SK-N-SH treated with all-trans-retinoic acid at 6 μM for 48 hours (cell line): ENCODE measurements around the gene SLC17A2.

Source experiments
- ATAC-seq: fragments of 200-7000 bp; cut with Tn5 transposase; 3 replicates; pipeline ENCODE4 v1.9.1; 2020; ENCODE audit warnings: mild to moderate bottlenecking, moderate library complexity
- ARNTL ChIP-seq: fragments of 450-650 bp; formaldehyde crosslinking; IDR thresholded peaks from 2 replicates; pipeline ENCODE4 v1.5.0; 2020; ENCODE audit warnings: low read depth, mild to moderate bottlenecking, moderate library complexity, borderline replicate concordance
- CREB5 ChIP-seq: fragments of 250-450 bp; sonication (Bioruptor Pico); IDR thresholded peaks from 2 replicates; pipeline ENCODE4 v1.5.1; 2020; ENCODE audit warnings: low read depth, mild to moderate bottlenecking, moderate library complexity
- CSDC2 ChIP-seq: fragments of 250-450 bp; sonication (Bioruptor Pico); IDR thresholded peaks from 2 replicates; pipeline ENCODE4 v1.5.0; 2020; ENCODE audit warnings: mild to moderate bottlenecking, moderate library complexity
- CSRNP3 ChIP-seq: fragments of 250-450 bp; sonication (Bioruptor Pico); IDR thresholded peaks from 2 replicates; pipeline ENCODE4 v1.5.1; 2021; ENCODE audit warnings: mild to moderate bottlenecking, moderate library complexity
- ESRRG ChIP-seq: fragments of 250-450 bp; sonication (Bioruptor Pico); IDR thresholded peaks from 2 replicates; pipeline ENCODE4 v1.6.1; 2021; ENCODE audit warnings: mild to moderate bottlenecking
- GLIS3 ChIP-seq: fragments of 250-450 bp; sonication (Bioruptor Pico); IDR thresholded peaks from 2 replicates; pipeline ENCODE4 v1.5.0; 2020; ENCODE audit warnings: mild to moderate bottlenecking, moderate library complexity
- ISL1 ChIP-seq: fragments of 250-450 bp; sonication (Bioruptor Pico); IDR thresholded peaks from 2 replicates; pipeline ENCODE4 v2.1.2; 2022; ENCODE audit warnings: mild to moderate bottlenecking, moderate library complexity
- OSR1 ChIP-seq: fragments of 250-450 bp; sonication (Bioruptor Pico); IDR thresholded peaks from 2 replicates; pipeline ENCODE4 v1.8.0; 2022; ENCODE audit warnings: moderate library complexity, mild to moderate bottlenecking, inconsistent platforms
- PATZ1 ChIP-seq: fragments of 250-450 bp; sonication (Bioruptor Pico); IDR thresholded peaks from 2 replicates; pipeline ENCODE4 v1.8.0; 2020; ENCODE audit warnings: mild to moderate bottlenecking, moderate library complexity, borderline replicate concordance
- POU6F1 ChIP-seq: fragments of 250-450 bp; sonication (Bioruptor Pico); IDR thresholded peaks from 2 replicates; pipeline ENCODE4 v1.8.0; 2021; ENCODE audit warnings: low read depth, mild to moderate bottlenecking, moderate library complexity, borderline replicate concordance
- PPARA ChIP-seq: fragments of 250-450 bp; sonication (Bioruptor Pico); IDR thresholded peaks from 2 replicates; pipeline ENCODE4 v1.5.0; 2020; ENCODE audit warnings: mild to moderate bottlenecking, borderline replicate concordance
- RARB ChIP-seq: fragments of 250-450 bp; sonication (Bioruptor Pico); IDR thresholded peaks from 2 replicates; pipeline ENCODE4 v1.8.0; 2021; ENCODE audit warnings: mild to moderate bottlenecking, moderate library complexity
- SNAI2 ChIP-seq: fragments of 250-450 bp; sonication (Bioruptor Pico); IDR thresholded peaks from 2 replicates; pipeline ENCODE4 v1.5.0; 2020; ENCODE audit warnings: mild to moderate bottlenecking, moderate library complexity
- TCF4 ChIP-seq: fragments of 250-450 bp; sonication (Bioruptor Pico); IDR thresholded peaks from 2 replicates; pipeline ENCODE4 v1.8.0; 2021; ENCODE audit warnings: mild to moderate bottlenecking, moderate library complexity, borderline replicate concordance
- TSHZ2 ChIP-seq: fragments of 250-450 bp; sonication (Bioruptor Pico); IDR thresholded peaks from 2 replicates; pipeline ENCODE4 v1.5.0; 2020; ENCODE audit warnings: mild to moderate bottlenecking, moderate library complexity
- ZFP3 ChIP-seq: fragments of 250-450 bp; sonication (Bioruptor Pico); IDR thresholded peaks from 2 replicates; pipeline ENCODE4 v1.5.0; 2020; ENCODE audit warnings: mild to moderate bottlenecking, moderate library complexity
- ZFP30 ChIP-seq: fragments of 450-650 bp; formaldehyde crosslinking; IDR thresholded peaks from 2 replicates; pipeline ENCODE4 v1.5.0; 2022; ENCODE audit warnings: mild to moderate bottlenecking, moderate library complexity
- ZNF565 ChIP-seq: fragments of 450-650 bp; formaldehyde crosslinking; conservative IDR thresholded peaks from 2 replicates; pipeline ENCODE4 v1.5.0; 2020; ENCODE audit warnings: low read depth, mild to moderate bottlenecking, moderate library complexity
- ZNF70 ChIP-seq: fragments of 450-650 bp; formaldehyde crosslinking; IDR thresholded peaks from 2 replicates; pipeline ENCODE4 v1.5.0; 2020; ENCODE audit warnings: mild to moderate bottlenecking, moderate library complexity
- ZNF8 ChIP-seq: fragments of 450-650 bp; formaldehyde crosslinking; IDR thresholded peaks from 2 replicates; pipeline ENCODE4 v1.5.0; 2020; ENCODE audit warnings: mild to moderate bottlenecking, moderate library complexity

The SLC17A2 gene

GRCh38 chr6:25899123-25899522 is 31.4 kb downstream of the SLC17A2 start (continued):
- TF ChIP-seq SNAI2 (no peak), CSDC2 (CRISPR knock-in tag) (no peak), PPARA (CRISPR knock-in tag) (no peak)

GRCh38 chr6:25898289-25898977 is 32.1 kb downstream of the SLC17A2 start:
- TF ChIP-seq ZNF8 (CRISPR knock-in tag) (no peak), CSDC2 (CRISPR knock-in tag) (no peak), GLIS3 (CRISPR knock-in tag) (no peak), ISL1 (no peak), ARNTL (no peak), CREB5 (CRISPR knock-in tag) (no peak), ESRRG (CRISPR knock-in tag) (no peak), CSRNP3 (CRISPR knock-in tag) (no peak), PPARA (CRISPR knock-in tag) (no peak), OSR1 (CRISPR knock-in tag) (no peak), TCF4 (no peak), ZFP3 (CRISPR knock-in tag) (no peak)
- ATAC-seq: no peak

GRCh38 chr6:25896252-25896651 is 34.2 kb downstream of the SLC17A2 start:
- ATAC-seq: no peak
- no peak for TF ChIP-seq ZFP3 (CRISPR knock-in tag)
- TF ChIP-seq POU6F1: no peak
- no peak for TF ChIP-seq ZNF565 (CRISPR knock-in tag)
- TF ChIP-seq OSR1 (CRISPR knock-in tag): no peak
- TF ChIP-seq ZNF70 (CRISPR knock-in tag): no peak
- no peak for TF ChIP-seq RARB (CRISPR knock-in tag)
- no peak for TF ChIP-seq ISL1
- TF ChIP-seq ZFP30 (CRISPR knock-in tag): no peak
- no peak for TF ChIP-seq CSRNP3 (CRISPR knock-in tag)
- no peak for TF ChIP-seq SNAI2
- TF ChIP-seq TSHZ2: no peak
- no peak for TF ChIP-seq PPARA (CRISPR knock-in tag)
- no peak for TF ChIP-seq GLIS3 (CRISPR knock-in tag)
- TF ChIP-seq PATZ1 (CRISPR knock-in tag): no peak
- TF ChIP-seq ESRRG (CRISPR knock-in tag): no peak
